ENCODE measurements around the gene RHOH. TPM values are rescaled to one million over a fixed set of nuclear protein-coding genes. Genes with fewer than 3 reads are reported as not detected.

Gene RHOH
- total RNA-seq, 1 donor from 2014 or later, result 1.7 TPM

- DNase-seq, result no peak
These were observed 6.8 kb upstream of the RHOH start for GRCh38 chr4:40190019-40190418.

GRCh38 chr4:40190465-40190864 is 6.4 kb upstream of the RHOH start:
- DNase-seq, result no peak

DNA sequence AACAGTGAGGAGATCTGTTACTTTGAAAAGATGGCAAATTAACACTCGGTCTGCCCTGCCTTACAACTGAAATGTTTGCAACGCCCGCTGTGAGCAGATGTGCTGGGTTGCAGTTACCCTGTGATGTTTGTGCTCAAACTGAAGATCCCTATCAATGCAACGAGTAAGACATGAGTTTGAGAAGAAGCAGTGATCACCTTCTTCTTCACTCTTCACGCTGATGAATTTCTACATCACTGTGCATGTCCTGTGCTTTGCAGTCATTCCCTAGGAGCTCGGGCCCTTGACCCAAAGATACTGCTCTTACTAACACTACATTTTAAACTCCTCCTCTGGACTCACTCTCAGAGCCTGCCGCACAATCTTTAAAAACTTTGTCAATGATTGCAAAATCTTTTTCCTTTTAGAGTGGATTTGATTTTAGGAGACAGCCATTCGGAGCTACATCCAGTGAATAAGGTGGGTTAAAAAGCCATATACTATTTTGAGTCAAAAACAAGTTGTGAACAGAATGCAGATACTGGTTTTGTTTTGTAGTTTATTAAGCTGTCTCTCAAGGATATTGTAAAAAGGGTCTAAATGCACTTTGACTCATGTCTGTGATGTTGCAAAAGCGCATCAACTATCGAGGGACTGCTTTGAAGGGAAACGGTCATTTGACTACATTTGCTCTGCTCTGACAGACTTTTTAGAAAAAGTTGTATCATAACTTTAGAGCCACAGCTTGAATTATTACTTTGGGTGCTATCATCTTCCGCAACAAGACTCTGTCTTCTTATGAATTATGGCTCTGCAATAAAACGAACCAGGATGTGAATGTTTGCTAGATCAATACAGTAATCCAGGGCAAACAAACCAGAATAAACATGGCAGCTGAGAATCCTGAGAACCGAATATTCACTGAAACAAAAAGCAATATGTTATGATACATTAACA is 5.7 kb upstream of the RHOH start:
- DNase-seq, result no peak

DNA sequence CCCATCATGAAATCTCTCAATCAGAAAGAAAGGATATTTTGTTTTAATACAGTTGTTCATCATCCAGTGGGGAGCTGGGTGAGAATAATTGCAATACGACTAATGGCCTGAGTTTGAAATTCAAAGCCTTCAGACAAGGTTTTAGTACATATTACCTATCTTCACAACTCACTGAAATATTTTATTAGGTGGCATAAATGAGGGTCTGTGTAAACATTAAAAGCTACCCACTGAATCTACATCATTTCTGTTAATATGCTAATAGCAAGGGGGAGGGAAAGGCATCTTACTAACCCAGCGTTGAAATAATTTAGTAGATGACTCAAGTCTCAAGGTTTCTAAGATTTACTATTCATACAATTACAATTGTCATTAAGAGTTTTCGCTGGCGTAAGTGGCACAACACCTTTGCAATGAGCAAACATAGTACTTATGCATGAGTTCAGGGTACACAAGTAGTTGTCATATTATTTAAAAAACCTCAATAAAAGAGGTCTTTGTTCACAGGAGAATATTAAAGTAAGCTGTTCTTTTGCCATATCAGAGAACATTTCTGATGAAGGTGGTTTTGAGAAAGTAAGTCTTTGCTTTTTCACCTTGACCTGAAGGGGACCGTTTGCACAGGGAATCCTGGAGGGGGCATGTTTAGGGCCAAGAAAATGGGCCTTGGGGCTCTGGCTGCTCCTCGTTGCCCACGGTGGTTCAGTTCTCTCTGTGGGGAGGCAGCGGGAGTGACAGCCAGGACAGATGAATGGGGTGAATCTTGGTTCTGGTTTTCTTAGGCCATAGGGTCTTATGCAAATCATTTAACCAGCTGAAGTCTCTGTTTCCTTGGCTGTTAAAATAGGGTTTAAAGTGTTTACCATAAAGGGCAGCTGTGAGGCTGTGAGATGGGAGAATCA is 4.5 kb upstream of the RHOH start:
- DNase-seq, result no peak

GRCh38 chr4:40193016-40193571 is 3.7 kb upstream of the RHOH start:
- DNase-seq, result no peak

DNA sequence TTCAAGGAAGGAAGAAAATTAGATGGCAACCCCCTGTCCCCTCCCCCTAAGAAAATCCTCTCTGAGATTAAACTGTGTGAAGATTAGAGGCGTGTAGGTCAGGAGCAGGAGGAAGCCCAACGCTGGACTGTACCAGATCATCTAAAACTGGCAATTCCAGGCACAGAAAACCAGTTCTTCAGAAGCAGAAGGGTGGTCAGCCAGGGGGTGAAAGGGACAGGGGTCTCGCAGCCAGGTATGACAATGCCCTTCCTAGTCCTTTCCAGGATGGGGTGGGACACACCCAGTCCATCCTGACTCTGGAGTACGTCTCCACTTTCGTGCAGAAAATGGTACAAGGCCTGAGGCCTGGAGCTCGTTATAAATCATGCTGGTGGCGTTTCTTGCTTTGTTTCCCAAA is 3.3 kb upstream of the RHOH start:
- DNase-seq, result no peak

DNA sequence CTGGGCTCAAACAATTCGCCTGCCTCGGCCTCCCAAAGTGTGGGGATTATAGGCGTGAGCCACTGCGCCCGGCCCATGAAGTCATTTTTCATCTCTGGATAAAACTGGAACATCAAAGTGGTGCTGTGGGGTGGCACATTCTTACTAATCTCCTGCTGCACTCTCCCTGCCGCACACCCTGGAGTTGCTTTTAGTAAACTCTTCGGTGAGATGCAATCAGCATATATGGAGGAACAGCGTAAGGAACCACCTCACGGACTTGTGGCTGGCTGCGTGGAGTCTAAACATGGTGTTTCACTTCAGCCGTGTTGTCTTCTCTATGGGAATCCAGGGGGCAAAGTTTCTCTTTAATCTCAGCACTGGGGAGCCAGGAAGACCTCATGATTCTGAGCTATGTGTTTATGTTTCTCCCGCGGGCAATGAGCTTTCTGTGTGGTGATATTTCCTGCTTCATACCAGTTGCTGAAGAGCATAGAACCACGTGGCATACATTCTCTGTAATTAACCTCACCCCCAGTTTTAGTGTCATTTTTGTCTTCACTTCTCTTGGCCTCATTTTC is 2.1 kb upstream of the RHOH start:
- no peak for DNase-seq

DNA sequence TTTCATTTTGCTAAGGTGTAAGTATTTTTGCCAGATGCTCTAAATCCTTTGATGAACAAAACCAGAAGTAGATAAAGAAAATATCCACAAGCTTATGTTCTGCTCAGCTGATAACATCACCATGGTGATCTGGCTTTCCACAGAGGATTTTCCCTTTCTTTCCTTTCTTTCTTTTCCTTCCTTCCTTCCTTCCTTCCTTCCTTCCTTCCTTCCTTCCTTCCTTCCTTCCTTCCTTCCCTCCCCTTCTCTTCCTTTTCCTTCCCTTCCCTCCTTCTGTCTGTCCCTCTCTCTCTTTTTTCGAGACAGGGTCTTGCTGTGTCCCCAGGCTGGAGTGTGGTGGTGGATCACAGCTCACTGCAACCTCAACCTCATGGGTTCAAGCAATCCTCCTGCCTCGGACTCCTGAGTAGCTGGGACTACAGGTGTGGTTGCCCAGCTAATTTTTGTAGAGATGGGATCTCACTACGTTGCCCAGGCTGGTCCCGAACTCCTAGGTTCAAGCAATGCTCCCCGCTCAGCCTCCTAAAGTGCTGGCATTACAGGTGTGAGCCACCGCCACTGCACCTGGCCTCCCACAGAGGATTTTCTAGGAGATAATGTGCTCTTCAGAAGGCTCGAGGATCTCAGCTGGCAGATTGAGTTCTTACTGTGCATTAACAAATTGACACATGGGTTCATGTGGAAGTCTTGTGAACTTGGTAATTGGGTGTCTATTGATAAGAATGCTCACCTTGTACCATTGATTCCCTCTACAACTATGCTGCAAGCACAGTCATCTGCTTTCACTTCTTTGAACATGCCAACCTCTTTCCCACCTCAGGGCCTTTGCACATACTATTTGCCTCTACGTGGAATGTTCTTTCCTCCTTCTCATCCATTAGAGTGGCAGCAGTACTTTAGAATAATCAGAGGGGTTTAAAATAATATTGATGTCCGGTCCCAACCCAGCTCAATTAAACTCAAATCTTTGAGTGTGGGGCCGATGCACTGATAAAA is 1.4 kb upstream of the RHOH start:
- DNase-seq, result no peak

DNA sequence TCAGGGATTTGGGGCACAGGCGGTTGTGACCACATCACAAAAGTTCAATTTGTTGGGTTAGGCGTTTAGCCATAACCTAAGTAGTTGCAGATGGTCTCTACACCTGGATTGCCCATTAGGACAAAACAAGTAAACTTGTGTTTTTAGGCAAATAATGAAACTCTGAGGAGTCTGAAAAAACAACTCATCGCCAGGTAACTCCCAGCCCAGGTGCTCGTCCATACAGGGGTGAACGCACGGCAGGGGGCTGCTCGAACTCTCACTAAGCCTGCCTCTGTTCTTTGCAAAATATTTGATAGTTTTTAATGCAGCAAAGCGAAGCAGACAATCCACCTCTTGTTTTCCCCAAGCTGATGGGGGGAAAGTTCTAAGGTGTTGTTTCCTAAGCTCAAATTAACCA is 559 bp upstream of the RHOH start:
- no peak for DNase-seq

DNA sequence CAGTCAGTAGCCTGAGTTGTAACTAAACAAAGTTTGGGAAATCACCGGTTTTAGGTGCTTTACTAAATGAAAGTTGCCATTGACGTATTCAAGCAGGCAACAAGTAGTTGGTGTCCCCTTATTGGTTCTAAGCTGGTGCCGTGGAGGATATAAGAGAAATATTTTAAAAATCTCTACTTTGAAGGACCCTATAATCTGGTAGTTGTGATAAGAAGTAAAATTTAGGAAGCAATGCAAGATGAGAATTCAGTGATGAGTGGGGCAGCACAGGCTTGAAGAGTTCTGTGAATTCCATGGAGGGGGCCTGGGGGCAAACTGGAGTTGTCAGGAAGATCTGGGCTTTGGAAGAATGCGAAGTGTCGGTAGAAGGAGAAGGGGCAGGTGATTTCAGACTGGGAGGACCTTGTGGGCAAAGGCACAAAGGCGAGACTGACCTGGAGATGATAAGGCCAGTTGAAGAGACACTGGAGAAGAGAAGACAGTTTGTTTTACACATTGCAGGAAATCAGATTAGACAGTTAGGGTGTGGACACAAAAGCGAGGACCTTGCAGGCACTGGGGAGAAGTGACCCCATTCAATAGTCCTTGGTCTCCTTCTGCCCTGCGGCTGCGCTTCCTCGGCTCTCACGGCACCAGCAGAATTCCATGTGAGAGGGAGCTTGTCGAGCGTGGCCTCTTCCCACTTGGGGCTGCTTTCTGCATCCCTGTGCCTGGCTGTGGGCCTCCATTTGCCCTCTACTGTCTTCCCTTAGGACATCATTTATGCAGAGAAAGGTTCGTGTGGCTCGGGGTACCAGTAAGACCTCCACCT is 1.3 kb downstream of the RHOH start:
- DNase-seq, result no peak

- no peak for DNase-seq
These were observed 2.4 kb downstream of the RHOH start for GRCh38 chr4:40199179-40199670.

GRCh38 chr4:40199999-40200874 is 3.4 kb downstream of the RHOH start:
- no peak for DNase-seq

DNA sequence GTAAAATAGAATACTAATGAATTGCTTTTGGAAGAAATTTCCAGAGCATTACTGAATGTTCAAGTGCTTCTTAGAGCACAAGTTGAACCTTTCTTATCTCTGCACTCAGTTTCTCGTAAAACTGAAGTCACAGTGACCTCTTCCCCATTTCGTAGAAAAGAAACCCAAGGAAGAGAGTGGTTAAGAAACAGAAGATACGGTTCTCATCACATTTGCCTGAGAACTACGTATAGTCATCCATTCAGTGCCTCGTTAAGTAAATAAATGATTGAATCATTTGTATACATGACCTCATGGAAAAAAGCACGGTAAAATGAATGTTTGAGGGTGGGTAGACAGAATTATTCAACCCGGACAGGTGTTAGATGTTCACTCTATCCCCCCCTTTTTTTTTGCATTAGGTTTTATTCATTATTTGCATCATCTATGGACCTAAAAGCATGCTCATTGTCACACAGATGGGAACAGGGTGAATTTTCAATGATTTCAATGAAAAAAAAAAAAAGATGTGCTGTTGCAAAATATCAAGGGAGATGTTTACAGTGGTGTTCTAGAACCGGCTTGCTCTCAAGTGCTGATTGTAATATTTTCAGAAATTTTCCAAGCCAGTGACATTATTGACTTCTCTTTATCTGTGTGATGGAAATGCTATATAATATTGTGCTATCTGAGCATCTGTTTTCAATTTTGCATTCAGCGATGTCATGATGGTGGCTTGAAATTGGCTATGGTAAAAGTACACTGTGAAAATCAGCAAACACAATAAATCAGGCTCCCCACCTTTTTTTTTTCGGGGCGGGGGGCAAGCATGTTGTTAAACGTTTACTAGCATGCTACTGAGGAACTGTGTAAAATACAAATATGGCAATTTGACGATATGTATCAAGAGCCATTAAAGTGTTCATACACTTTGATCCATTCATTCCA is 4.3 kb downstream of the RHOH start:
- DNase-seq, result no peak

- no peak for DNase-seq
These were observed 5.1 kb downstream of the RHOH start for GRCh38 chr4:40201898-40202297.

GRCh38 chr4:40202474-40202873 is 5.6 kb downstream of the RHOH start:
- DNase-seq, result no peak

GRCh38 chr4:40204507-40205258 is 7.9 kb downstream of the RHOH start:
- no peak for DNase-seq

Measured in skin of body (tissue), 2 donors.